HL-60 (cell line): Measurements from ENCODE around the gene LHX2.

ENCODE experiments used
- DNase-seq, 2 experiments: peaks; one replicate each; pipeline ENCODE4 v3.0.0-alpha.2; 2010 to 2020; ENCODE audit warnings: low read depth in 1 of 2, low spot score in 1 of 2
- H3K27ac ChIP-seq: fragments of 250-450 bp; sonication (Bioruptor Pico); replicated peaks from 2 replicates; pipeline ENCODE4 v1.5.1; 2020; ENCODE audit warnings: mild to moderate bottlenecking, moderate library complexity
- H3K27me3 ChIP-seq: fragments of 250-450 bp; sonication (Bioruptor Pico); 2 replicates; pipeline ENCODE4 v1.5.1; 2021; ENCODE audit warnings: mild to moderate bottlenecking, moderate library complexity; ENCODE audit not compliant: insufficient read depth, poor library complexity, severe bottlenecking
- H3K4me3 ChIP-seq: replicated peaks from 2 replicates; pipeline ENCODE4 v1.5.1; 2011; ENCODE audit warnings: mild to moderate bottlenecking, control low read depth, low read length; ENCODE audit not compliant: insufficient read depth
- GABPA ChIP-seq: IDR thresholded peaks from 2 replicates; pipeline ENCODE4 v1.6.1; 2012; ENCODE audit warnings: low read depth
- POLR2AphosphoS5 ChIP-seq: IDR thresholded peaks from 2 replicates; pipeline ENCODE4 v1.6.1; 2012; ENCODE audit warnings: low read depth
- SPI1 ChIP-seq: IDR thresholded peaks from 2 replicates; pipeline ENCODE4 v1.6.1; 2012; ENCODE audit warnings: low read depth, mild to moderate bottlenecking, borderline replicate concordance
- TF ChIP-seq, protein P1 (sequence below): IDR thresholded peaks from 2 replicates; pipeline ENCODE4 v1.6.1; 2012; ENCODE audit warnings: low read depth; ENCODE audit not compliant: insufficient replicate concordance
- TF ChIP-seq, protein P2 (sequence below): IDR thresholded peaks from one replicate; pipeline ENCODE4 v1.5.1; 2011; ENCODE audit warnings: low read length, control low read depth, inconsistent platforms; ENCODE audit not compliant: insufficient read depth

LHX2 gene

DNA sequence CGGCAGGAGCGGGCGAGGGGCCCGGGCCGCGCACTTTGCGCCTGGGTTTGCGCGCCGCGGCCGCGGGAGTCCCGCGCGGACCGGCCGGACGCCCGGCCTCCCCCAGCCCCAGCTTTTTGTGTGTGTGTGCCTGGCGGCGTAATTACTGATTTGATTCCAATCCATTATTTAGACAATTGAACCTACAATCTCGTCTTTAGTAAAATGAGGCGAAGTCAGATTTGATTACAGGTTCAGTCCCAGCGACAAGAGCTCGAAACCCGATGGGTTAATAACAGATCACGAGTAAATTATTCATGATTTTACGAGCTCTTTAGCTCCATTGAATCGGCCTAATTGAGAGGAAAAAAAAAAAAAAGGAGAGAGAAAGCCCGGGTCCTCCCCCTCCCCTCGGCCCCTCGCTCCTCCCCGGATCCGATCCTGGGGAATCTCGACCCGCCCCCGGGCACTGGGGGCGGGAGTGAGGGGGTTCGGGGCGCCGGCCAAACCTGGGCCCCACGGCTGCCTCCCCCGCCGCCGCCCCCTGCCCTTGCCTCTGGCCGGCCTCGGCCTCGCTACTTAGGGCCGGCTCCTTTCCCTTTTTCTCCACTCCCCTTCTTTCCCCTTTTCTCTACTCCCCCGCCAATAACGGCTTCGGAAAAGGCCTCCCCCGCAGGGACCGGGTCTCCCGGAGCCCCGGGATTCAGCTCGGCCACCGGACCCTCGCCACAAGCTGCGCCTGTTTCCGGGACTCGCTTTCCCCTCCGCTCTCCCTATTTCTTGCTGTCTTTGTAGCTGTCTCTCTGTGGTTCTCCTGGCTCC lies 6.6 kb downstream of the LHX2 start:
- no peak for TF ChIP-seq SPI1
- no peak for TF ChIP-seq GABPA
- TF ChIP-seq POLR2AphosphoS5: no peak
- TF ChIP-seq, protein P1, sequence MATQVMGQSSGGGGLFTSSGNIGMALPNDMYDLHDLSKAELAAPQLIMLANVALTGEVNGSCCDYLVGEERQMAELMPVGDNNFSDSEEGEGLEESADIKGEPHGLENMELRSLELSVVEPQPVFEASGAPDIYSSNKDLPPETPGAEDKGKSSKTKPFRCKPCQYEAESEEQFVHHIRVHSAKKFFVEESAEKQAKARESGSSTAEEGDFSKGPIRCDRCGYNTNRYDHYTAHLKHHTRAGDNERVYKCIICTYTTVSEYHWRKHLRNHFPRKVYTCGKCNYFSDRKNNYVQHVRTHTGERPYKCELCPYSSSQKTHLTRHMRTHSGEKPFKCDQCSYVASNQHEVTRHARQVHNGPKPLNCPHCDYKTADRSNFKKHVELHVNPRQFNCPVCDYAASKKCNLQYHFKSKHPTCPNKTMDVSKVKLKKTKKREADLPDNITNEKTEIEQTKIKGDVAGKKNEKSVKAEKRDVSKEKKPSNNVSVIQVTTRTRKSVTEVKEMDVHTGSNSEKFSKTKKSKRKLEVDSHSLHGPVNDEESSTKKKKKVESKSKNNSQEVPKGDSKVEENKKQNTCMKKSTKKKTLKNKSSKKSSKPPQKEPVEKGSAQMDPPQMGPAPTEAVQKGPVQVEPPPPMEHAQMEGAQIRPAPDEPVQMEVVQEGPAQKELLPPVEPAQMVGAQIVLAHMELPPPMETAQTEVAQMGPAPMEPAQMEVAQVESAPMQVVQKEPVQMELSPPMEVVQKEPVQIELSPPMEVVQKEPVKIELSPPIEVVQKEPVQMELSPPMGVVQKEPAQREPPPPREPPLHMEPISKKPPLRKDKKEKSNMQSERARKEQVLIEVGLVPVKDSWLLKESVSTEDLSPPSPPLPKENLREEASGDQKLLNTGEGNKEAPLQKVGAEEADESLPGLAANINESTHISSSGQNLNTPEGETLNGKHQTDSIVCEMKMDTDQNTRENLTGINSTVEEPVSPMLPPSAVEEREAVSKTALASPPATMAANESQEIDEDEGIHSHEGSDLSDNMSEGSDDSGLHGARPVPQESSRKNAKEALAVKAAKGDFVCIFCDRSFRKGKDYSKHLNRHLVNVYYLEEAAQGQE: no peak
- TF ChIP-seq, protein P2, sequence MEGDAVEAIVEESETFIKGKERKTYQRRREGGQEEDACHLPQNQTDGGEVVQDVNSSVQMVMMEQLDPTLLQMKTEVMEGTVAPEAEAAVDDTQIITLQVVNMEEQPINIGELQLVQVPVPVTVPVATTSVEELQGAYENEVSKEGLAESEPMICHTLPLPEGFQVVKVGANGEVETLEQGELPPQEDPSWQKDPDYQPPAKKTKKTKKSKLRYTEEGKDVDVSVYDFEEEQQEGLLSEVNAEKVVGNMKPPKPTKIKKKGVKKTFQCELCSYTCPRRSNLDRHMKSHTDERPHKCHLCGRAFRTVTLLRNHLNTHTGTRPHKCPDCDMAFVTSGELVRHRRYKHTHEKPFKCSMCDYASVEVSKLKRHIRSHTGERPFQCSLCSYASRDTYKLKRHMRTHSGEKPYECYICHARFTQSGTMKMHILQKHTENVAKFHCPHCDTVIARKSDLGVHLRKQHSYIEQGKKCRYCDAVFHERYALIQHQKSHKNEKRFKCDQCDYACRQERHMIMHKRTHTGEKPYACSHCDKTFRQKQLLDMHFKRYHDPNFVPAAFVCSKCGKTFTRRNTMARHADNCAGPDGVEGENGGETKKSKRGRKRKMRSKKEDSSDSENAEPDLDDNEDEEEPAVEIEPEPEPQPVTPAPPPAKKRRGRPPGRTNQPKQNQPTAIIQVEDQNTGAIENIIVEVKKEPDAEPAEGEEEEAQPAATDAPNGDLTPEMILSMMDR: no peak
- DNase-seq: no peak
- H3K4me3 ChIP-seq: no peak overlapping the region

DNA sequence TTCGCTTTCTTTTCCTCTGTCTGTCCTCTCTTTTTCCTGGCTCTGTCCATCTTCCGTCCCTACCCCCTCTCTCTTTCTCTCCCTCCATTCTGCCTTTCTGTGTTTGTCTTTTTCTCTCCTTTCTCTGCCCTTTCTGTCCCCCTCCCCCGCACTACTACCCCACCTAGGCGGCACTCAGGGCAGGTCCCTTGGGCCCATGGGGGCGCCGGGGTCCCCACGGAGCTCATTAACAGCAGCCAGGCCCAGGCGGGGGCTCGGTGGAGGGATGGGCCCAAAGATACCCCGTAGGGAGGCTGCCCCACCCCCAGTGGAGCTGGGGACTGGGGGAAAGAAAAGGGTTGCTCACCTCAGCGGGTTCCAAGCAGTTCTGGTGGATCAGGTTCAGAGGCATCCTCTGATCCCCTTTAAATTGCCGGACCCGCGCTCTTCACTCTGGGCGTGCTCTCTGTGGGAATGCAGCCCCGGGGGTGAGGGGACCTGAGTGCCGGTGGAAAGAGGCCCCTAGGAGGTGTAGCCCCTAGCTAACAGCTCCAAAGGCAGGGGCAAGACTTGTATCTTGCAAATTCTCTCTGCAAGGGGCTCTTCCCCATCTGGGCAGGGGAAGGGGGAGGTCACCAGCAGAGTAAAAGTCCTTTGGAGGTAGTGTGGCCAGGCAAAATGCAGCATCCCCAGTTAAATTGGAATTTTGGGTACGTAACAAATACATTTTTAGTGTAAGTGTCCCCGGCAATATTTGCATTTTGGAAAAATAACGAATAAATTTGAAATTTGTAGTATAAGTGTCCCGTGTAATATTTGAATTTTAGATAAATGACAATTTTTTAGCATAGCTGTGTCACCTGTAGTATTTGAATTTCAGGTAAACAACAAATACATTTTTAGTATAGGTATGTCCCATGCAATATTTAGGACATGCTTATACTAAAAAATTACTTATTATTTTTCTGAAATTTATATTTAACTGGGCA lies 7.4 kb downstream of the LHX2 start:
- H3K4me3 ChIP-seq: no peak overlapping the region
- peaks cover 92% of the 10 kb centered on the region for H3K27me3 ChIP-seq
- TF ChIP-seq, protein P1: no peak
- TF ChIP-seq, protein P2: no peak
- TF ChIP-seq POLR2AphosphoS5: no peak
- TF ChIP-seq SPI1: no peak
- TF ChIP-seq GABPA: no peak
- DNase-seq: no peak
- no peak overlapping the region for H3K27ac ChIP-seq

More for the DNA sequence above, 6.6 kb downstream of the LHX2 start:
- no peak overlapping the region for H3K27ac ChIP-seq
- H3K27me3 ChIP-seq: peaks cover 96% of the 10 kb centered on the region

DNA sequence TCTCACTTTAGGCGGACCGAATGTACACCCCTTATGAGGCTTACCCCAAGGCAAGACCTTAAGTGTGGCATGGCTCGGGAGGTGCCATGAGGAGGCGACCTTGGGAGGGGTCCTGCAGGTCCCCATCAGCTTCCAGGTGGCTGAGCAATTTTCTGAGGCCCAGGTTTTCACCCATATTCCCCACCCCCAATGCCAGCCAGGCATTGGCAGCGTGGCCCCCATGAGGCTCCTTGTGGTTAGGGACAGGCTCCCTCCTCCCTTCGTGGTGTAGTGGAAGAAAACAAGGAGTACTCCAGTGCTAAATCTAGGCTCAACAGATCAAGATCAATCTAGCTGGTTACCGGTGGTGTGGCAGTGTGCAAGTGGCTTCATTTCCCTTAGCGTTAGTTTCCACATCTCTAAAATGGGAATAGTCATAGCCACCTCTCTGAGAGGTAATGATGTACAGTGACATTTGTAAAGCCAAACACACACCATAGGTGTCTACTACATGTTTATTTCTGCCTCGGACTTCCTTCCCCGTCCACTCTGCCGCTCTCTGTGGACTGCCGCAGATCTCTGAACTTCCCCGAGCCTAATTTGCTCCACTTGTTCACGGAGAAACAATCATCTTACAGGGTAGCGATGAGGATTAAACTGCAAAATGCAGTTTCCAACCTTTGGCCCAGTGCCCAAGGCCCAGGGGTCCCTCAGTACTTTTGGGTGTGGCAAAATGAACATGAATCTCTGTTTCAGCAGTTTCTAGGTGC lies 8.4 kb downstream of the LHX2 start:
- Histone ChIP-seq H3K4me3 (no peak overlapping the region), H3K27me3 (peaks cover 87% of the 10 kb centered on the region), H3K27ac (no peak overlapping the region)
- TF ChIP-seq, protein P2: no peak
- TF ChIP-seq, protein P1: no peak
- no peak for TF ChIP-seq GABPA
- no peak for TF ChIP-seq POLR2AphosphoS5
- TF ChIP-seq SPI1: no peak
- no peak for DNase-seq
